ENCODE measurements around the gene HYOU1.

GRCh38 chr11:119099711-119100110 lies 42.7 kb upstream of the HYOU1 start:
- no peak for TF ChIP-seq CTCF (IDR thresholded peaks at IDR 0.05; ENCODE audit: low read length)
- no peak for TF ChIP-seq EZH2 (IDR thresholded peaks at IDR 0.05; ENCODE audit: borderline replicate concordance, low read length)

All from OCI-LY1 (cell line).